ENCODE data around the gene LRMDA.

Gene LRMDA

GRCh38 chr10:75919913-75920312 is 488.5 kb downstream of the LRMDA start:
- no peak for DNase-seq (ENCODE audit: low read depth, low spot score)
- H3K4me3 ChIP-seq (ENCODE audit: low read depth, low read length) = no peak overlapping the region
- TF ChIP-seq, protein P1, sequence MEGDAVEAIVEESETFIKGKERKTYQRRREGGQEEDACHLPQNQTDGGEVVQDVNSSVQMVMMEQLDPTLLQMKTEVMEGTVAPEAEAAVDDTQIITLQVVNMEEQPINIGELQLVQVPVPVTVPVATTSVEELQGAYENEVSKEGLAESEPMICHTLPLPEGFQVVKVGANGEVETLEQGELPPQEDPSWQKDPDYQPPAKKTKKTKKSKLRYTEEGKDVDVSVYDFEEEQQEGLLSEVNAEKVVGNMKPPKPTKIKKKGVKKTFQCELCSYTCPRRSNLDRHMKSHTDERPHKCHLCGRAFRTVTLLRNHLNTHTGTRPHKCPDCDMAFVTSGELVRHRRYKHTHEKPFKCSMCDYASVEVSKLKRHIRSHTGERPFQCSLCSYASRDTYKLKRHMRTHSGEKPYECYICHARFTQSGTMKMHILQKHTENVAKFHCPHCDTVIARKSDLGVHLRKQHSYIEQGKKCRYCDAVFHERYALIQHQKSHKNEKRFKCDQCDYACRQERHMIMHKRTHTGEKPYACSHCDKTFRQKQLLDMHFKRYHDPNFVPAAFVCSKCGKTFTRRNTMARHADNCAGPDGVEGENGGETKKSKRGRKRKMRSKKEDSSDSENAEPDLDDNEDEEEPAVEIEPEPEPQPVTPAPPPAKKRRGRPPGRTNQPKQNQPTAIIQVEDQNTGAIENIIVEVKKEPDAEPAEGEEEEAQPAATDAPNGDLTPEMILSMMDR (IDR thresholded peaks at IDR 0.05; ENCODE audit: low read depth, low read length) = no peak
- in situ Hi-C loops (cut with HindIII; ENCODE audit: low sequenced_read_pairs) = no loop called here

DNA sequence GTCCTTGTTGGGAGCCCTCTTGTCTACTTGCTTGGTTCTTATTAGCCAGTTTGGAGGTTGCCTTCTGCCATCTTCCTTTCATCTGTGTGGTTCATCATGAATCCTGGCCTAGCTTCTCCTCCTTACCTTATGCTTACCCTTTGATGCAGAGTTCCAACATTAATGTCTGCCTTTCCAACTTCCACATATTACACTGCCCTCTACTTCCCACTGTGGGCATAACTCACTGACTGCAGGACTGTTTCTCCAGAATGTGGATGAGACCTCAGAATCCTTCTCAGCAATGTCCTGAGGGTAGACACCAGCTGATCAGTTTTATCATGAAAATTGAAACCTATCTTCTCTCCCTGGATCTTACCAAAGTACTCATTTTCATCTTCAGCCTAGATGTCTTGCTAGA is 491.0 kb downstream of the LRMDA start:
- in situ Hi-C loops (cut with HindIII; ENCODE audit: low sequenced_read_pairs) = no loop called here
- TF ChIP-seq, protein P1 (IDR thresholded peaks at IDR 0.05; ENCODE audit: low read depth, low read length) = peak; percentile 39
- H3K4me3 ChIP-seq (ENCODE audit: low read depth, low read length) = no peak overlapping the region
- no peak for DNase-seq (ENCODE audit: low read depth, low spot score)

DNA sequence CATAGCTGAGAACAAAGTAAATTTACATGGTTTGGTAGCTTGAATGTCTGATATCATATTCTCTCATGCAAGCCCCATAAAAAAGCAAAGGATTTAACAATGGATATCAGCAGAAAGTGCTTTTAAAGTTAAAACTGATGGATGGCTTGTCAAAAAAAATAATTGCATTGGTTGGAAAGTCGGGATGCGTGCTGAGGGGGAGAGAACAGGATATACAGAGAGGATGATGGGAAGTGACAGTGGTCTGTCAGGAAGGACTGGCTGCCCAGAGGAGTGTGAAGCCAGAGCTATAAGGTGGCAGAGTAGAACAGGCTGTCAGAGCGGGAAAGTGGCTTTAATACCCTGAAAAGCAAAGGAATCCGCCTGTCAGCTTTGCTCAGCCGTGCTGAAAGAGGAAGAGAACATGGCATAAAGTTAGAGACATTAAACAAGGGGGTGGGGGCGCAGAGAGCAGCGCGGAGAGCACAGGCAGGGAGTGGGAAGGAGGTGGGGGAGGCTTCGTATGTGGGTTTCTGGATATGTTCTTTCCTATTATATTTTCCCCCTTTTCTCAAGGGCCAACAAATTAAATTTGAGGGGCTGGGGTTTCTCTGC is 493.0 kb downstream of the LRMDA start:
- DNase-seq (ENCODE audit: low read depth, low spot score) = no peak
- in situ Hi-C loops (cut with HindIII; ENCODE audit: low sequenced_read_pairs) = no loop called here
- TF ChIP-seq, protein P1 (IDR thresholded peaks at IDR 0.05; ENCODE audit: low read depth, low read length) = no peak
- no peak overlapping the region for H3K4me3 ChIP-seq (ENCODE audit: low read depth, low read length)

- H3K4me3 ChIP-seq (ENCODE audit: low read depth, low read length) = no peak overlapping the region
- DNase-seq (ENCODE audit: low read depth, low spot score) = no peak
- TF ChIP-seq, protein P1 (IDR thresholded peaks at IDR 0.05; ENCODE audit: low read depth, low read length) = no peak
- in situ Hi-C loops (cut with HindIII; ENCODE audit: low sequenced_read_pairs) = no loop called here
Measured at GRCh38 chr10:75925999-75926398, 494.6 kb downstream of the LRMDA start.

GRCh38 chr10:75926763-75927162 is 495.3 kb downstream of the LRMDA start:
- in situ Hi-C loops (cut with HindIII; ENCODE audit: low sequenced_read_pairs) = no loop called here
- TF ChIP-seq, protein P1 (IDR thresholded peaks at IDR 0.05; ENCODE audit: low read depth, low read length) = no peak
- no peak for DNase-seq (ENCODE audit: low read depth, low spot score)
- H3K4me3 ChIP-seq (ENCODE audit: low read depth, low read length) = no peak overlapping the region

DNA sequence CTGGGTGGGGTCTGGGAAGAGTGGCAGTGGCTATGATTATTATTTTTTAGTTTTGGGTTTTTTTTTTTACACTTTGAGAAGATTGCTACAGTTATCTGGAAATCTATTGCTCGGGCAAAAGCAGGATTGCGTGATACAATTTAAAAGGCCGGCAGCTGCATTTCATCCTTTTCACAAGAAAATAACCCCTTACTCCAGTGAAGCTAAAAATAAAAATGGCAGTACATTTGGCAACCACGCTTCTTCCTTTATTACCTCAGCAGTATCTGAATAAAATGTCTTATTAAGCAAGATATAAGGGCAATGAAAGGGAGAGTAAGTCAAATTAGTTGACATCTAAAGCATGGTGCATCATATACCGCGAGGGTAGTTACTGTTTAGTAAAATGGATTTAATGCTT is 496.8 kb downstream of the LRMDA start:
- no peak for DNase-seq (ENCODE audit: low read depth, low spot score)
- H3K4me3 ChIP-seq (ENCODE audit: low read depth, low read length) = no peak overlapping the region
- TF ChIP-seq, protein P1 (IDR thresholded peaks at IDR 0.05; ENCODE audit: low read depth, low read length) = no peak
- in situ Hi-C loops (cut with HindIII; ENCODE audit: low sequenced_read_pairs) = no loop called here

All from astrocyte of the spinal cord (primary cell).